Neuronal stem cell (in vitro differentiated cells): Measurements from ENCODE around the gene PRPF38B.

Experiments
- DNase-seq: peaks from one replicate; pipeline ENCODE4 v3.0.0-alpha.2; 2013; ENCODE audit warnings: low spot score
- H2AFZ ChIP-seq: one replicate; pipeline ENCODE4 v1.6.1; 2013; ENCODE audit warnings: mild to moderate bottlenecking, low read length, inconsistent platforms
- H2AK5ac ChIP-seq: 2 replicates; pipeline ENCODE4 v1.6.1; 2013; ENCODE audit warnings: low read depth, mild to moderate bottlenecking, inconsistent platforms, low read length, moderate library complexity, mixed read lengths
- H2BK120ac ChIP-seq: 2 replicates; pipeline ENCODE4 v1.6.1; 2013; ENCODE audit warnings: low read depth, mild to moderate bottlenecking, inconsistent platforms, low read length, moderate library complexity, mixed read lengths
- H2BK12ac ChIP-seq: one replicate; pipeline ENCODE4 v1.6.1; 2013; ENCODE audit warnings: low read length, inconsistent platforms
- H2BK15ac ChIP-seq: 2 replicates; pipeline ENCODE4 v1.6.1; 2013; ENCODE audit warnings: mild to moderate bottlenecking, low read length, inconsistent platforms, mixed read lengths
- H2BK5ac ChIP-seq: one replicate; pipeline ENCODE4 v1.6.1; 2013; ENCODE audit warnings: inconsistent platforms, mild to moderate bottlenecking, low read length, moderate library complexity
- H3K14ac ChIP-seq: one replicate; pipeline ENCODE4 v1.6.1; 2013; ENCODE audit warnings: low read length, inconsistent platforms
- H3K18ac ChIP-seq: 2 replicates; pipeline ENCODE4 v1.6.1; 2013; ENCODE audit warnings: low read length, inconsistent platforms
- H3K23ac ChIP-seq: 2 replicates; pipeline ENCODE4 v1.6.1; 2013; ENCODE audit warnings: low read depth, mild to moderate bottlenecking, mixed read lengths, low read length, inconsistent platforms; ENCODE audit not compliant: poor library complexity
- H3K27ac ChIP-seq: replicated peaks from 3 replicates; pipeline ENCODE4 v1.5.1; 2013; ENCODE audit warnings: low read length, inconsistent platforms
- H3K27me3 ChIP-seq, 3 experiments: 2 replicates each; pipeline ENCODE4 v1.6.1; 2013; ENCODE audit warnings: low read length in 3 of 3, mild to moderate bottlenecking in 2 of 3, inconsistent platforms in 1 of 3, low read depth in 1 of 3, mixed read lengths in 1 of 3, moderate library complexity in 1 of 3; ENCODE audit not compliant: control insufficient read depth in 3 of 3, insufficient read depth in 3 of 3
- H3K36me3 ChIP-seq, 2 donors: replicated peaks in 1 of 2; 2 replicates each; pipeline ENCODE4 v1.6.1; 2013; ENCODE audit warnings: low read length in 2 of 2; ENCODE audit not compliant: control insufficient read depth in 2 of 2, insufficient read depth in 2 of 2
- H3K4ac ChIP-seq: 2 replicates; pipeline ENCODE4 v1.6.1; 2013; ENCODE audit warnings: inconsistent platforms, mild to moderate bottlenecking, low read length, moderate library complexity
- H3K4me1 ChIP-seq, 2 donors: 1 replicate in 1 of 2; 2 replicates in 1 of 2; pipeline ENCODE4 v1.6.1; 2013; ENCODE audit warnings: low read length in 2 of 2, low read depth in 1 of 2; ENCODE audit not compliant: control insufficient read depth in 2 of 2, insufficient read depth in 1 of 2
- H3K4me2 ChIP-seq: one replicate; pipeline ENCODE4 v1.6.1; 2013; ENCODE audit warnings: mild to moderate bottlenecking, low read length, inconsistent platforms; ENCODE audit not compliant: insufficient read depth, poor library complexity, severe bottlenecking
- H3K4me3 ChIP-seq, 2 donors: 2 replicates each; pipeline ENCODE4 v1.5.1; 2013; ENCODE audit warnings: low read length in 2 of 2, mild to moderate bottlenecking in 2 of 2, inconsistent platforms in 1 of 2, moderate library complexity in 1 of 2
- H3K79me1 ChIP-seq: one replicate; pipeline ENCODE4 v1.6.1; 2013; ENCODE audit warnings: low read depth, mild to moderate bottlenecking, inconsistent platforms, low read length, moderate library complexity
- H3K9ac ChIP-seq: one replicate; pipeline ENCODE4 v1.6.1; 2013; ENCODE audit warnings: mild to moderate bottlenecking, low read depth, low read length, inconsistent platforms; ENCODE audit not compliant: poor library complexity
- H3K9me3 ChIP-seq, 2 donors: replicated peaks in 1 of 2; 2 replicates each; pipeline versions ENCODE3 to v1.6.1; 2013; ENCODE audit warnings: low read length in 2 of 2, mild to moderate bottlenecking in 2 of 2, inconsistent platforms in 1 of 2, low read depth in 1 of 2, mixed read lengths in 1 of 2, moderate library complexity in 1 of 2; ENCODE audit not compliant: control insufficient read depth in 2 of 2, insufficient read depth in 1 of 2
- H4K8ac ChIP-seq: one replicate; pipeline ENCODE4 v1.6.1; 2013; ENCODE audit warnings: low read depth, mild to moderate bottlenecking, inconsistent platforms, low read length, moderate library complexity
- H4K91ac ChIP-seq: one replicate; pipeline ENCODE4 v1.6.1; 2013; ENCODE audit warnings: low read length, low read depth, mild to moderate bottlenecking, inconsistent platforms; ENCODE audit not compliant: poor library complexity
- WGBS, 2 donors: extraction: QIAGEN DNeasy Blood & Tissue Kit; methylation state at CpG; one replicate each; pipeline ENCODE4 v1.1.7; 2013; ENCODE audit warnings: missing lambda C conversion rate in 2 of 2, mixed read lengths in 1 of 2; ENCODE audit not compliant: insufficient read length in 2 of 2, insufficient replicate concordance in 1 of 2; ENCODE audit errors: extremely low coverage in 2 of 2; 5-methylcytosine and 5-hydroxymethylcytosine counted together

The PRPF38B gene

GRCh38 chr1:108749081-108749480 is 57.0 kb downstream of the PRPF38B start:
- Histone ChIP-seq H3K9me3 (no peaks in the 10 kb centered on the region), H2AFZ (no peak overlapping the region), H3K18ac (no peak overlapping the region), H2AK5ac (no peak overlapping the region), H3K4me2 (no peak overlapping the region), H3K36me3 (peaks cover 2 to 44% of the 10 kb centered on the region in 2 donors), H3K27me3 (peaks cover 0 to 4% (median 0%) of the 10 kb centered on the region in 3 experiments), H3K23ac (no peak overlapping the region), H4K8ac (no peak overlapping the region), H4K91ac (no peak overlapping the region), H3K14ac (no peak overlapping the region), H2BK12ac (no peak overlapping the region), H3K27ac (no peak overlapping the region), H2BK15ac (no peak overlapping the region), H2BK120ac (no peak overlapping the region), H3K4me1 (no peaks in the 10 kb centered on the region), H3K4me3 (no peak overlapping the region), H3K79me1 (peaks cover 2% of the 10 kb centered on the region), H3K9ac (no peak overlapping the region), H2BK5ac (no peak overlapping the region), H3K4ac (no peak overlapping the region)
- DNase-seq: no peak
- 100% methylated on average over 1 of the region's 4 CpGs; no CpG with 5 or more reads in 1 of the 2 donors for WGBS, 2 donors

GRCh38 chr1:108750476-108751181 is 58.5 kb downstream of the PRPF38B start:
- no peak overlapping the region for H3K4me3 ChIP-seq
- H2BK12ac ChIP-seq: no peak overlapping the region
- no peaks in the 10 kb centered on the region for H3K27me3 ChIP-seq
- no CpG with 5 or more reads among the region's 1 CpG for WGBS, 2 donors
- H2BK5ac ChIP-seq: no peak overlapping the region
- DNase-seq: no peak
- no peak overlapping the region for H3K9ac ChIP-seq
- no peak overlapping the region for H4K8ac ChIP-seq
- peaks cover 2% of the 10 kb centered on the region for H3K79me1 ChIP-seq
- no peak overlapping the region for H3K4me2 ChIP-seq
- no peak overlapping the region for H3K27ac ChIP-seq
- no peak overlapping the region for H2BK120ac ChIP-seq
- no peak overlapping the region for H3K4ac ChIP-seq
- no peak overlapping the region for H2AFZ ChIP-seq
- H2AK5ac ChIP-seq: no peak overlapping the region
- H3K14ac ChIP-seq: no peak overlapping the region
- no peak overlapping the region for H4K91ac ChIP-seq
- H3K23ac ChIP-seq: no peak overlapping the region
- H2BK15ac ChIP-seq: no peak overlapping the region
- H3K4me1 ChIP-seq: no peaks in the 10 kb centered on the region
- no peak overlapping the region for H3K18ac ChIP-seq
- peaks cover 2 to 60% of the 10 kb centered on the region in 2 donors for H3K36me3 ChIP-seq
- H3K9me3 ChIP-seq: no peaks in the 10 kb centered on the region
